UCSD-AML1 (cell line): ENCODE data around the gene EDDM13.
"Not testable (repeated sequence)": the region's sequence is repeated elsewhere in the genome, so short reads cannot be mapped to it uniquely, and the experiment has no call there.

Source experiments
- DNase-seq: peaks from one replicate; lab custom pipeline; 2025; ENCODE audit not compliant: unreplicated experiment; lab: John Stamatoyannopoulos, UW

The EDDM13 gene

DNA sequence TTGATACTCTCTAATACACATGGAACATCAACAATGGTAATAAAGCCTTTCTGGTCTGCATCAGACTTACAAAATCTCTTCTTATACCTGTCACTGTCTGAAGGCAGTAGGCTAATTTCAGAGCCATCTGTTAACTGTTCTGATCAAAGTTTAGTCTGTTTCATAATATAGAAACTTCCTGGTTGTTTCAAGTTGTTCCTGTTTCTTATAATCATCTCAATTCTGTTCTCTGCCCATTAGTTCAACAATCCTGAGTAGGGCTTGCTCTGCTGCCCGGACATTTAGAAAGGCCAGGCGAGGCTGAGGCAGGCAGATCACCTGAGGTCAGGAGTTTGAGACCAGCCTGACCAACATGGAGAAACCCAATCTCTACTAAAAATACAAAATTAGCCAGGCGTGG, 47.4 kb downstream of the EDDM13 start:
- no peak for DNase-seq

DNA sequence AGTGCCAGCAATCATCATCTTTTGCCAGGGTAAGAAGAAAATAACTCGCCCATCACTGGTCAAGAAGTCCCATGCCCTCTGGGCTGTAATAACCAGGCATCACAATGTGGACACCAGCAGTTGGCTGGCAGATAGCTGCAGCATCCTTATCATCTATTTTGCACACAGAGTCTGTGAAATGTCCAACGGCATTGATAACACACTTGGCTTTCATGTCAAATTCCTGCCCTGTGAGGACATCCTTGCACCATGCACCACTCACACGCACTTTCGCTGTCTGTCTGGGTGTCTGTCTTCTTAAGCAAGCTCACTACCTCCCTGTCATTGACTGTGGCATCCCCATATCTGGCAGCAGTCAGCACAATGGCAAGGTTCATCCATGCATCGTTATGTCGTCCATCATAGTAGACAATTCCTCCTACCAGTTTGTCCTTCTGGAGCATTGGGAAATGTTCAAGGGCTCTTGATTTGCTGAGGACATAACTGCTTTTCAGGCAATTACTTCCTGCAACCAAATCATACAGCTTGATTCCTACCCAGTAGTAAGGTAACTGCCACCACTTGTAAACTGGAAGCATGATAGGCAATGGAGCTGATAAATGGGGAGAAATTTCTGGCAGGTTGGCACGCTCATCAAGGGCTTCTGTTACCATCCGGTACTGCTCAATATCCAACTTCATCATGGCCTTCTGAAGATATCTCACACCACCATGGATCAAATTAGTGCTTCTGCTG, 48.9 kb downstream of the EDDM13 start:
- DNase-seq: no peak

DNA sequence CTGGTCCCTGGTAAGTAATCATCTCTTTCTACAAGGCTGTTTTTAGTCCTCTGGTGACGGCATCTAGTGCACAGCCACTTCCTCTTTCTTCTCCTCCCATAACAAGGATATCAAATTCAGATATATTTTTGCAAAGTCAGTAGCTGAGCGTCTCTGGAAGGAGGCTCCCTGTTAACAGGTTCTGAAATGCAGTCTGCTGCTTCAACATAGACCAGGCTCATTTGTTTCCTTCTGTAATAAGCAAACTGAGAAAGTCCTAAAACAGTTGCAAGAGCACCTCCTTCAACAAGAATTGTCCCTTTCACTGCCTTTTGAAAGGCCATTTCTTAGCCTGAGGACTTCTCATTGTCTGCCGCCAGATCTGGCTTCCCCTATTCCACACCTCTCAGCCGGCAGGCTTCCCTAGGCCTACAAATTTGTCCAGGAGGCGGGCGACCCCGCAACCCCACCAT, 49.5 kb downstream of the EDDM13 start:
- DNase-seq: peak; percentile 32

DNA sequence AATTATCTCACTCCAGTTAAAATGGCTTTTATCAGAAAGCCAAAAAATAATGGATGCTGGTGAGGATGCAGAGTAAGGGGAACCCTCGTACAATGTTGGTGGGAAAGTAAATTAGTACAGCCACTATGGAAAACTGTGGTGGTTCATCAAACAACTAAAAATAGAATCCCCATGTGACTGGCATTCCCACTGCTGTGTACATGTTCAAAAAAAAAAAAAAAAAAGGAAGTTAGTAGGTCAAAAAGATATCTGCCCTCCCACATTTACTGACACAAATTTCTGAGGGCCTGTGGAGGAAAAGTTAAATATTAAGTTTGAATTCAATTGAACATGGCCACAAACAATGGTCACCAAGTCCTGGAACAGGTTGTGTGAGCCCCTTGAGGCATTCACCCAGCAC, 51.9 kb downstream of the EDDM13 start:
- no peak for DNase-seq

DNA sequence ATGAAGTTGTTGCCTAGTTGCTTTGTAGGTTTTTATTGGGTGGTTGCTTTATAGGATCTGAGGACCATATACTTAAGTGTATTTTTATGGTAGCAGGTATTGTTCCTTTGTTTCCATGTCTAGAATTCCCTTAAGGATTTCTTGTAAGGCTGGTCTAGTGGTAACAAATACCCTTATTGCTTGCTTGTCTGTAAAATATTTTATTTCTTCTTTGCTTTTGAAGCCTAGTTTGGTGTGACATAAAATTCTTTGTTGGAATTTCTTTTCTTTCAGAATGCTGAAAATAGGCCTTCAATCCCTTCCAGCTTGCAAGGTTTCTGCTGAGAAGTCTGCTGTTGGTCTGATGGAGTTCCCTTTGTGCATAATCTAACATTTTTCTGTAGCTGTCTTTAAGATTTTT, 60.1 kb downstream of the EDDM13 start:
- DNase-seq: no peak

DNA sequence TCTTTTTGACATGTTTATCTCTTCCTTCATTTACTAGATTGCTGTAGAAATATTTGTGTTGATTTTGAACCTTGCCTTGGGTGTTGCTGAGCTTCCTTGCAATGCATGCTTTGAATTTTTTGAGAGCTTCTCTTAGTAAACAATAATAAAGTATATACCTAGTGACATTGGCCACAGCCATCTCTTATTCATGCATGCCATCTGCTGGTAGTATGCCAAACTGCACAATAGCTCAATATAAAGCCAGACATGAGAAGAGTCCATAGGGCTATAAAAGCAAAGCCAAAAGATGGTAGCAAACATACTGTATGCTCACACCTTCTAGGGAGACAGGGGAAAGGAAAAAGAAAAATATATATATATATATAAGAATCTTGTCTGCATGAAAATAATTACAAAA, 61.0 kb downstream of the EDDM13 start:
- DNase-seq: no peak

DNA sequence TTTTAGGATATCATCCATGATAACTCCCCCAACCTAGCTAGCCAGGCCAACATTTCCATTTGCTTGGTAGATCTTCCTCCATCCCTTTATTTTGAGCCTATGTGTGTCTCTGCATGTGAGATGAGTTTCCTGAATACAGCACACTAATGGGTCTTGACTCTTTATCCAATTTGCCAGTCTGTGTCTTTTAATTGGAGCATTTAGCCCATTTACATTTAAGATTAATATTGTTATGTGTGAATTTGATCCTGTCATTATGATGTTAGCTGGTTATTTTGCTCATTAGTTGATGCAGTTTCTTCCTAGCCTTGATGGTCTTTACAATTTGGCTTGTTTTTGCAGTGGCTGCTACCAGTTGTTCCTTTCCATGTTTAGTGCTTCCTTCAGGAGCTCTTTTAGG, 62.8 kb downstream of the EDDM13 start:
- not testable (repeated sequence) for DNase-seq

DNA sequence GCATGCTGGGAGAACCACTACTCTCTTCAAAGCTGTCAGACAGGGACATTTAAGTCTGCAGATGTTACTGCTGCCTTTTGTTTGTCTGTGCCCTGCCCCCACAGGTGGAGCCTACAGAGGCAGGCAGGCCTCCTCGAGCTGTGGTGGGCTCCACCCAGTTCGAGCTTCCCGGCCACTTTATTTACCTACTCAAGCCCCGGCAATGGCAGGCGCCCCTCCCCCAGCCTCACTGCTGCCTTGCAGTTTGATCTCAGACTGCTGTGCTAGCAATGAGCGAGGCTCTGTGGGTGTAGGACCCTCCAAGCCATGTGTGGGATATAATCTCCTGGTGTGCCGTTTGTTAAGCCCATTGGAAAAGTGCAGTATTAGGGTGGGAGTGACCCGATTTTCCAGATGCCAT, 64.5 kb downstream of the EDDM13 start:
- not testable (repeated sequence) for DNase-seq

DNA sequence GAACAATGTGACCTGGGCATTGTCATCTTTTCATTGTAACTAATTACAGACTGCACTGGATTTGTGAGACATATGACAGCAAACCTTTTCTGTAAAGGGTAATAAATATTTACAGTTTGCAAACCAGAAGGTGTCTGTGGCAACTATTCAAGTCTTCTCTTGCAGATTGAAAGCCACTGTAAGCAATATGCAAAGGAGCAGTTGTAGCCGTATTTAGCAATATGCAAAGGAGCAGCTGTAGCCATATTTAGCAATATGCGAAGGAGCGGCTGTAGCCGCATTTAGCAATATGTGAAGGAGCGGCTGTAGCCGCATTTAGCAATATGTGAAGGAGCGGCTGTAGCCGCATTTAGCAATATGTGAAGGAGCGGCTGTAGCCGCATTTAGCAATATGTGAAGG, 66.5 kb downstream of the EDDM13 start:
- not testable (repeated sequence) for DNase-seq

DNA sequence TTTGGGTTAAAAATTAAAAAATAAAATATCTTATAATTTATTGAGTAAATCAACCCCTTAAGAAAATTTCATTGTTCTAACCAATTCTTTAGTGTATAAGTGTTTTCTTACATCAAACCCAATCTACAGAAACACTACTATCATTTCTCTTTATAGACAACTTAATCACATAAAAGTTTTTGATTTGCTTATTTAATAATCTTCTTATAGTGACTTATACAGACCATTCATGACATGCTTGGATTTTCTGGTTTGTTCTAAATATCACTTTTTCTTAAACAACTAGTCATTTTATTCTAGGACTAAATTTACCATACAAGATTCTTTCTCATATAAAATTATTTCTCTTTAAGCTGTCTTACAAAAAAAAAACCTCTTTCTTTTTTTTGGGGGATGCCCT, 69.4 kb downstream of the EDDM13 start:
- no peak for DNase-seq

DNA sequence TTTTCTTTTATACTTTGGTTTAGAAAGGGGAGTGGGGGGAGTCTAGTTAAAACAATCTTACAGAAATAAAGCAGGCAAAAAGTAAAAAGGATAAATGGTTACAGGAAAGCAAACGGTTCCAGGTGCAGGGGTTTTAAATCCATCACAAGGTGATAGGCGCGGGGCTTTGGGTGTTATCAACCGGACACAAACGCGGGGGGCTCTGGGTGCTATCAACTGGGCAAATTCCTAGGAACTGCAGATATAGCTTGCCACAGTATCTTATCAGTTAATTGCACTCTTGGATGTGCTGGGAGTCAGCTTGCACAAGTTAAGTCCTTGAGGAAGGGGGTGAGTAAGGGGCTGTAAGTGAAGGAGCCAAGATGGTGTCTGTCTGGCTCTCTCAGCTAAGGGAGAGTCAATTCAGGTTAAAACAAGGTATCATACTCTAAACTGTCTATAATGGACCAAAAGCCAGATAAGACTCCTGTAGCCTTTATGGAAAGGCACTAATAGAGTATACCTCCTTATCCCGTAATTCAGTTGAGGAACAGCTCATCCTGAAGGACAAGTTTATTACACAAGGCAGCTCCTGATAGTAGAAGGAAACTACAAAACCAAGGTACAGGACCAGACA, 74.7 kb downstream of the EDDM13 start:
- DNase-seq: no peak

DNA sequence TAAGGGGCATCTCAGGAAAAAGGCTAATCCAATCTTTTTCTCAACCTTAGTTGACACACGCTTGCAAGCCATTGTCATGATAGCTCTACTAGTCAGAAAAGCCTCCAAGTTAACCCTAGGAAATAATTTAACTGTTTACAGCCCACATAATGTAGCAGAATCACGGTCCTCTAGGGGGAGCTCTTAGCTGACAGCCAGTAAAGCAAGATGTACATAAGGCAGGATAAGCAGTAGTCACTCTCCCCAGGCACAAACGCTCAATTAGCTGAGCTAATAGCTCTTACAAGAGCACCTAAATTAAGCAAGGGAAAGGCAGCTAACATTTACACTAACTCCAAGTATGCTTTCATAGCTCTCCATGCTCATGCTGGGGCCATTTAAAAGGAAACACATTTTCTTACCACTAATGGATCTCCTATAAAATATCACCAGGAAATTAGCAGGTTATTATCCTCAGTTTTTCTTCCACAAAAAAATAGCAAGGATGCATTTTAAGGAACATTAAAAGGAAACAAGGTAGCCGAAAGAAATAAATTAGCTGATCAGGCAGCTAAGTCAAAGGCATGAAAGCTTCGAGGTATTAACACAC, 75.8 kb downstream of the EDDM13 start:
- no peak for DNase-seq

DNA sequence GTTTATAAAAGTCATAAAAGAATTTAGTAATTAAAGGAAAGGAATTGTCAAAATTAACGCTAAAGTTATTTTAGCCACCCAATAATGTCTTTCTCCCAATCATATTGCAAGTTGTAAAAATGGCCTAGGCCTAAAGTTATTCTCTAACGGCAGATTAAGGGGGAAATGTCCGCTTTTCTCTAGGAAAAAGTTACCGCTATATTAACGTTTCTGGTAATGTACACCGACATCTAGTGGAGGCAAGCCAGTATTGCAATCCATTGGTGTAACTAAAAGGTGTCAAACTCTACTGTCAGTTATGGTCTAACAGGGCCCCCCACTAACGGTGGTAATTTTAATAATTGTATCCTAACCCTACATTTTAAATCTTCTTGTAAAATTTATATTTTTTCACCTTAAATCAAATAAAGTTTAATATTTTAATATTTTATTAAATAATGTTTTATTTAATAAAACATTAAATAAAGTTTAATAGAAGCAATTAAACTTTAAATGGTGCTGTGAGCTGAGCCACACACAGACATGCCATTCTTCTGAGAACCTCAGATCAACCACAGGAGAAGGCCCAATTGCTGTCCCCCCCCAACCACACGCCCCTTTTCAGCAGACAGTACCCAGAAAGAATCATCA, 78.0 kb downstream of the EDDM13 start:
- no peak for DNase-seq

DNA sequence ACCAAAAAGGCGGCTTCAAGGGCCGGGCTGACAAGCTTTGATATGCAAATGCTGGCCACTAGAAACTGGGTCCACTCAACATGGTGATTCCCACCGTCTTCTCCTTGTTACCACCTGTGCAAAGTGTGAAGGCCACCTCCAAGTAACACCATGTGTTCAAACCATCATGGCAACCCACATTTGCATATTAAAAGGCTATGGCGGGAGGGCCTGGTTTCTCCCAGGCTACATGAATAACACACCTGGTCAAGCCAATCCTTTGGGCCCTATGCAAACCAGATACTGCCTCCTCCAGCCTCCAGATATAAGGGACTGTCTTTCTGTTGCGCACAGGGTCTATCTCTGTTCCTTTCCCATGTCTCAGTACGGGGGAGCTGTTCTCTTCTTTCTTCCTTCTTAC, 78.7 kb downstream of the EDDM13 start:
- no peak for DNase-seq

DNA sequence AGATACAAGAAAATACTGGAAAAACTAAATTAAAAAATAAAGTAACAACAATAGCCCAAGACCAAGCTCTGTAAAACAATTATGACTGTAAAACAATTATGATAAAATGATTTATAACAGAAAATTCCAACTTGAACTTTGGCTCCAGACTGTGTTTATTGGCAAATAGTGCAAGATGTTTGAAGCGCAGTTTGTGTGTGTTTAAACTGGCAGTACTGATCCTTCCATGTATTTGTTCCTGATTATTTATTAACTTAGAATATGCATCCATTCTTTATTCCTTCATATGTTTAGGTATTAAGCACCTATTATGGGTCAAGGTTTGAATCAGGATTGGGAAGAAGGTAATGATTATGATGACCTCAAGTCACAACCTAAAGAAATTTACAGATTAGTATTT, 83.0 kb downstream of the EDDM13 start:
- DNase-seq: no peak

DNA sequence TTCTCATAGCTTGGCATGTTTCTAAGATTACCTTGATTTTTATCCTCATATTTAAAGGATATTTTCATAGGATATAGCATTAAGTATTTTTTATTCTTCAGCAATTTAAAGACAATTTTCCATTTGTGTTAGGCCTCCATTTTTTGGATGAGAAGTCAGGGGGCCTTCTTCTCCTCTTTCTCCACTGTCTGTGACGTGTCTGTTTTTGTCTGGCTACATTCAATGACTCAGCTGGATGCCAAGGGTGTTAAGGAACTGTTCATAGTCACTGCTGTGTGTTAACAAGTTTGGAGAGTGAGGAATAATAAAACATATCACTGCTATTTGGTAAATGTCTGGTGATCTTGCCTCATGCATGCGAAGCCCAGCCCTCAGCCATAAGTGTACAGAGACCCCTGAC, 84.4 kb downstream of the EDDM13 start:
- no peak for DNase-seq
